Breast epithelium (tissue), 3 donors: ENCODE measurements around the gene OTOF.

ENCODE experiments used
- CTCF ChIP-seq, 3 donors: fragments of 450-650 bp; IDR thresholded peaks; one replicate each; pipeline ENCODE4 v1.5.1; 2016 to 2017; ENCODE audit warnings: antibody characterized with exemption in 3 of 3, mild to moderate bottlenecking in 3 of 3, moderate library complexity in 3 of 3
- POLR2A ChIP-seq: fragments of 450-650 bp; IDR thresholded peaks from one replicate; pipeline ENCODE4 v1.6.1; 2016; ENCODE audit warnings: antibody characterized with exemption, mild to moderate bottlenecking, moderate library complexity

DNA sequence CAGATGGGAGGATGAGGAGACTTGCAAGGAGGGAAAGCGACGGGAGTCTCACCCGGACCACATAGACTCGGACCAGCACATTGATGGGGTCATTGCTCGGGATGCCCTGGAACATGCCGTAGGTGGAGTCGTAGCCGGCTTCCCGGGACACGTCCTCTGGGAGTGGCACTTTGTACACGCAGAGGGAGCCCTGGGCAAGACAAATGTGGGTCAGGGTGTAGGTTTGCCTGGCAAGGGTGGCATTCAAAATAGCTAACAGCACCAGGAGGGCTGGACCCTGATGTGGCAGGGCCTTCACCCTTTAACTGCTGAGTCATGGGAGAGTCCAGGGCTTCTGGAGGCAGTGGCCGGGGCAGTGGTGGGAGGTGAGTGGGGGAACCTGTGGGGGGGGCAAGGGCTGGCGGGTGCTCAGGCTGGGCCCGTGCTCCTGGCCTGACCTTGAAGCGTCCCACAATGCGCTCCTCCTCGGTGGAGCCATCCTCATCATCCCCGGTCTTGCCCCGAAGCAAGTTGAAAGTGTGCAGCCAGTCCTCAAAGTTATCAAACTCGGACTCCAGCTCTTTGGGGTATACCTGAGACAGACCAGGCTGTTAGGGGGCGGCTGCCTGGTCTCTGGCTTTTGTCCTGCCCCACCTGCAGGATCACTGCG lies 11.1 kb downstream of the OTOF start:
- no peak for TF ChIP-seq POLR2A
- TF ChIP-seq CTCF (IDR thresholded peaks at IDR 0.05): no peak
